ENCODE data around the gene HMGCL.

HMGCL gene

DNA sequence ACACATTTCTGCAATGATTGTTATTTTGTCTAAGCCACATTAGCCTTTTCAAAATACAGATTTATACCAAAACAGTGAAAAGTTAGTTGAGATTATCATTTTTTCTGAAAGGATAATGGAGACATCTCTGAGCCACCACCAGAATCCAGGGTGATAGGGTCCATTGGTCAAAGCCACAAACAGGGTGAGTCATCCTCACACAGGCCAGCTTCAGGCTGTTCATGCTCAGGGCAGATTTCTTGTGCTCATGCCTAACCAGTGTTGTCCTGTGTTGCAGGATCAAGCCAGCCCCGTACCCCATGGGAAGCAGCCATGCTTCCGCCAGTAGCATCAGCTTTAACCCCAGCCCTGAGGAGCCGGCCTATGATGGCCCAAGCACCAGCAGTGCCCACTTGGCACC is 68.6 kb downstream of the HMGCL start:
- H3K4me3 ChIP-seq (ENCODE audit: low read length): no peak overlapping the region
- TF ChIP-seq ZNF274 (IDR thresholded peaks at IDR 0.05; ENCODE audit: low read depth, low read length): no peak

- no peak overlapping the region for H3K4me3 ChIP-seq (ENCODE audit: low read length)
- TF ChIP-seq ZNF274 (IDR thresholded peaks at IDR 0.05; ENCODE audit: low read depth, low read length): no peak
These were observed 72.3 kb downstream of the HMGCL start for GRCh38 chr1:23752909-23753308.

Measured in GM08714 (cell line).